GM12872 (cell line): Measurements from ENCODE around the gene FBXL7.

ENCODE experiments used
- CTCF ChIP-seq: IDR thresholded peaks from 3 replicates; pipeline ENCODE4 v1.5.1; 2011; ENCODE audit warnings: low read depth, mild to moderate bottlenecking, low read length, moderate library complexity; ENCODE audit not compliant: insufficient read depth

FBXL7 gene

GRCh38 chr5:15787681-15788080 lies 287.7 kb downstream of the FBXL7 start:
- no peak for TF ChIP-seq CTCF

DNA sequence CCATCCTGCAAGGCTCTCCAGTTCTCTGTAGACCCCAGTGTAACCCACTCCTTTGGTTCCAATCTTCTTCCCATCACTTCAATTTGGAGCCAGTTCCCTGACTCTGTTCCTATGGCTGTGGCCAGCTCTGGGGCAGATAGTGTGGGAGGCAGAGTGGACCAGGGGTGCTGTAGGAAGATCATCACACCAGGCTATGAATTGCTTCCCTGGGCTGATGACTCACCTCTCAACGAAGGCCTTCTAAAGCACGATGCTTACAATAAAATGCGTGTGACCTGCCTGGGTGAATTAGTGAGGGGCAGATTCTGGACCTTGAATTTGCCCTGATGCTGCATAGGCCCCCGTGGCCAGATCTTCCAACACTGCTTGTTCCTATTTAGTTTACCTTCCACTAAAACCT lies 289.7 kb downstream of the FBXL7 start:
- TF ChIP-seq CTCF, result no peak

GRCh38 chr5:15790446-15791018 lies 290.6 kb downstream of the FBXL7 start:
- no peak for TF ChIP-seq CTCF

DNA sequence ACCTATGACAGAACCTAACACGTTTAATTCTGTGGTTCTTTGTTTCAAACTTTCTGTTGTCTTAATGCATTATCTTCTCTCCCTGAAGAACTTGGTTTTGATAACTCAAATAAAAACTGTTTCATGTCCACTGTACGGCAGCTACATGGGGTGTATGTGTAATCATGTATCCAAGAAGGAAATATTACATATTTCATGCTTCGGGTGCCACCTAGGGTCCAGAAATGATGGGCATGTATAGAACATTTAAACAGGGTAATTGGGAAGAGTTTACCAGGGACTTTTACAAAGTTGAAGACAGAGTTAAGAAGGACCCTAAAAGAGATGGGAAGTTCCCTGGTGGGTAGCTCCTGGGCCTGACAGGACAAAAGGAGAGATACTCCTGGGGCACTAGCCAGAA lies 291.3 kb downstream of the FBXL7 start:
- no peak for TF ChIP-seq CTCF

- no peak for TF ChIP-seq CTCF
Observed at GRCh38 chr5:15791859-15792258, 291.9 kb downstream of the FBXL7 start.

DNA sequence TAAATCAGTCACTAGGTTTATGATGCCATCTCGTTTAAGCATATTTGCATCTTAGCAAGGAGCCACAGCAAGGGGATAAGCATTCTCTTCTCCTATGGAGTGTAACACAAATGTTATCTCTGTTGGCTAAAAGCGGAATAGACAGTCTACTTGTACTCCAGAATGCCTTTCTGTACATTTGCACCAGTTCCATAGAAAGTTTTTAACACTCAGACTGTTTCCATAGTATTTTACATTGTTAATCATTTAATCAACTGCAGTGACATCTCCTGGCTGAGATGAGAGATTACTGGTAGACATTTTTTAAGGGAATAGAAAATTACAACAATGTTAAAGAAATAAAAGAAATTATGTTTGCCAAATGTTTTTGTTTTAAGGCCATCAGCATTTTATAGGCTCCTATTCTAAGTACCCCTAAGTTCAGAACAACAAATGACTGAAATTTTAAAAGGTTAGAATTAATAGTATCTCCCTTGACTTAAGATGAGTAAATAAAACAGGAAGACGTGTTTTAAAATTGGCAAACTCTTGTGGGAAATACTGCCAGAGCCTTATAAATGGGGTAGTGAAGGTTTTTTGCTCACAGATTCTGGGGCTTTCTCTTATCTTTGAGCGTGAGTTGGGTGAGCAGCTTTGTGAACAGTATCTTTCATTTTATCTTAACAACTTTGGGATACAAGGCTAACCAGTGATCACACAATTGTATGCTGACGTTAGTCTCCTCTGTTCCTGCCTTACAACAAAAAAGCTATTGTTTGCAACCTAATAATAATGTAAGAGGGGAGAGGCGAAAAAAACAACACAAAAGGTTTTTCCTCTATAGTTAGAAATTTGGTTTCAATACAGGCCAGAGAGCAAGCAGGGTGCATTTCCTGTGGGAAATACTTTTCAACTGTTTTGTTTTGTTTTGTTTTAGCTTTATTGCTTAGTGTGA lies 294.3 kb downstream of the FBXL7 start:
- no peak for TF ChIP-seq CTCF

GRCh38 chr5:15796096-15796495 lies 296.1 kb downstream of the FBXL7 start:
- TF ChIP-seq CTCF, result no peak
